KOPT-K1 (cell line): Measurements from ENCODE around the gene PLCXD1.

Experiments used
- H3K27ac ChIP-seq: fragments of 200-600 bp; sonication (generic); 2 replicates; pipeline ENCODE4 v1.5.1; 2016; ENCODE audit warnings: antibody characterized with exemption, mild to moderate bottlenecking, low read depth, low read length; ENCODE audit not compliant: poor library complexity, severe bottlenecking
- H3K36me3 ChIP-seq: fragments of 200-600 bp; sonication (generic); 2 replicates; pipeline ENCODE4 v1.5.1; 2017; ENCODE audit warnings: antibody characterized with exemption, mild to moderate bottlenecking, low read length, moderate library complexity; ENCODE audit not compliant: insufficient read depth
- H3K9me3 ChIP-seq: fragments of 200-600 bp; sonication (generic); 2 replicates; pipeline ENCODE4 v1.5.1; 2017; ENCODE audit warnings: antibody characterized with exemption, low read length, mild to moderate bottlenecking; ENCODE audit not compliant: insufficient read depth, poor library complexity, severe bottlenecking

The PLCXD1 gene

GRCh38 chrX:352181-352580, 71.0 kb downstream of the PLCXD1 start:
- peaks cover 80% of the 10 kb centered on the region for H3K36me3 ChIP-seq
- H3K9me3 ChIP-seq = peaks cover 8% of the 10 kb centered on the region
- H3K27ac ChIP-seq = no peak overlapping the region

- Histone ChIP-seq H3K9me3 (peaks cover 3% of the 10 kb centered on the region), H3K36me3 (peaks cover 74% of the 10 kb centered on the region), H3K27ac (no peak overlapping the region)
These were observed 71.6 kb downstream of the PLCXD1 start for GRCh38 chrX:352582-353314.
